HUES6 (cell line): ENCODE data around the gene PLEKHA7.
"Not testable (repeated sequence)": the region's sequence is repeated elsewhere in the genome, so short reads cannot be mapped to it uniquely, and the experiment has no call there.

ENCODE experiments used
- H3K27ac ChIP-seq: 2 replicates; pipeline ENCODE4 v1.7.0; 2013; ENCODE audit warnings: low read depth, mild to moderate bottlenecking, low read length, inconsistent platforms
- H3K27me3 ChIP-seq: 2 replicates; pipeline ENCODE4 v1.6.1; 2013; ENCODE audit warnings: low read length; ENCODE audit not compliant: control insufficient read depth, insufficient read depth
- H3K36me3 ChIP-seq: 2 replicates; pipeline ENCODE4 v1.6.1; 2013; ENCODE audit warnings: low read length; ENCODE audit not compliant: control insufficient read depth, insufficient read depth
- H3K4me1 ChIP-seq: 2 replicates; pipeline ENCODE4 v1.6.1; 2013; ENCODE audit warnings: low read length; ENCODE audit not compliant: control insufficient read depth, insufficient read depth
- H3K4me3 ChIP-seq: 2 replicates; pipeline ENCODE4 v1.5.1; 2013; ENCODE audit warnings: low read depth, low read length
- H3K9ac ChIP-seq: one replicate; pipeline ENCODE4 v1.6.1; 2013; ENCODE audit warnings: mild to moderate bottlenecking, low read length
- H3K9me3 ChIP-seq: 2 replicates; pipeline ENCODE4 v1.6.1; 2013; ENCODE audit warnings: low read depth, low read length; ENCODE audit not compliant: control insufficient read depth, insufficient read depth

PLEKHA7 gene, protein sequence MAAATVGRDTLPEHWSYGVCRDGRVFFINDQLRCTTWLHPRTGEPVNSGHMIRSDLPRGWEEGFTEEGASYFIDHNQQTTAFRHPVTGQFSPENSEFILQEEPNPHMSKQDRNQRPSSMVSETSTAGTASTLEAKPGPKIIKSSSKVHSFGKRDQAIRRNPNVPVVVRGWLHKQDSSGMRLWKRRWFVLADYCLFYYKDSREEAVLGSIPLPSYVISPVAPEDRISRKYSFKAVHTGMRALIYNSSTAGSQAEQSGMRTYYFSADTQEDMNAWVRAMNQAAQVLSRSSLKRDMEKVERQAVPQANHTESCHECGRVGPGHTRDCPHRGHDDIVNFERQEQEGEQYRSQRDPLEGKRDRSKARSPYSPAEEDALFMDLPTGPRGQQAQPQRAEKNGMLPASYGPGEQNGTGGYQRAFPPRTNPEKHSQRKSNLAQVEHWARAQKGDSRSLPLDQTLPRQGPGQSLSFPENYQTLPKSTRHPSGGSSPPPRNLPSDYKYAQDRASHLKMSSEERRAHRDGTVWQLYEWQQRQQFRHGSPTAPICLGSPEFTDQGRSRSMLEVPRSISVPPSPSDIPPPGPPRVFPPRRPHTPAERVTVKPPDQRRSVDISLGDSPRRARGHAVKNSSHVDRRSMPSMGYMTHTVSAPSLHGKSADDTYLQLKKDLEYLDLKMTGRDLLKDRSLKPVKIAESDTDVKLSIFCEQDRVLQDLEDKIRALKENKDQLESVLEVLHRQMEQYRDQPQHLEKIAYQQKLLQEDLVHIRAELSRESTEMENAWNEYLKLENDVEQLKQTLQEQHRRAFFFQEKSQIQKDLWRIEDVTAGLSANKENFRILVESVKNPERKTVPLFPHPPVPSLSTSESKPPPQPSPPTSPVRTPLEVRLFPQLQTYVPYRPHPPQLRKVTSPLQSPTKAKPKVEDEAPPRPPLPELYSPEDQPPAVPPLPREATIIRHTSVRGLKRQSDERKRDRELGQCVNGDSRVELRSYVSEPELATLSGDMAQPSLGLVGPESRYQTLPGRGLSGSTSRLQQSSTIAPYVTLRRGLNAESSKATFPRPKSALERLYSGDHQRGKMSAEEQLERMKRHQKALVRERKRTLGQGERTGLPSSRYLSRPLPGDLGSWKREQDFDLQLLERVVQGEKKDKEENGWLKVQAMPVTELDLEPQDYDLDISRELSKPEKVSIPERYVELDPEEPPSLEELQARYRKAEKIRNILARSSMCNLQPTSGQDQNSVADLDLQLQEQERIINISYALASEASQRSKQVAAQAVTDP

DNA sequence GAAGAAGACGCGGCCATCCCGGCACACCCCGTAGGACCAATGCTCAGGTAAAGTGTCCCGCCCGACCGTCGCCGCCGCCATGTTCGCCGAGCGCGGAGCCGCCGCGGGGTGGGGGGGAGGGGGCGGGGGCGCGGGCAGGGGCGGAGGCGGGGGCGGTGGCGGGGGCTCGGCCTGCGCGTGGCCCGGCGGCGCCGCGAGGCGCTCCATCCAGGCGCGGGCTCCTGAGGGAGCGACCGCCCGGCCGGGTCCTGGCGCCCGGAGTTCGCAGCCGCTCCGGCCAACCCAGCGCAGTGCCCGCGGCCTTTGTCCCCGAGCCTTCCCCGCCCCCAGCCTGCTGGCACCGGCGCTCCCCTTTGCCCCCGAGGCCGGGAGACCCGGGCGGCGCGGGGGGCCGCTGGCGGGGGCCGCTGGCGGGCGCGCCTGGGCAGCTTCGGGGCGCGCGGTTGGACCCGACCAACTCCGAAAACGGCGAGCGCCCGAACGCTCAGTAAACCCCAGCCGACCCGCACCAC, at the start of gene PLEKHA7:
PLEKHA7 (minus strand) TSS at position 94 of the 512 bp plus-strand sequence; CDS start at position 81, 13 bp downstream.
- Histone ChIP-seq H3K27me3 (peaks cover 64% of the 10 kb centered on the region), H3K4me1 (peaks cover 26% of the 10 kb centered on the region), H3K27ac (no peak within 1 kb of the TSS), H3K36me3 (no peaks in the 10 kb centered on the region), H3K4me3 (peak within 1 kb of the TSS; percentile 75), H3K9ac (peak within 1 kb of the TSS; percentile 47), H3K9me3 (no peaks in the 10 kb centered on the region)

DNA sequence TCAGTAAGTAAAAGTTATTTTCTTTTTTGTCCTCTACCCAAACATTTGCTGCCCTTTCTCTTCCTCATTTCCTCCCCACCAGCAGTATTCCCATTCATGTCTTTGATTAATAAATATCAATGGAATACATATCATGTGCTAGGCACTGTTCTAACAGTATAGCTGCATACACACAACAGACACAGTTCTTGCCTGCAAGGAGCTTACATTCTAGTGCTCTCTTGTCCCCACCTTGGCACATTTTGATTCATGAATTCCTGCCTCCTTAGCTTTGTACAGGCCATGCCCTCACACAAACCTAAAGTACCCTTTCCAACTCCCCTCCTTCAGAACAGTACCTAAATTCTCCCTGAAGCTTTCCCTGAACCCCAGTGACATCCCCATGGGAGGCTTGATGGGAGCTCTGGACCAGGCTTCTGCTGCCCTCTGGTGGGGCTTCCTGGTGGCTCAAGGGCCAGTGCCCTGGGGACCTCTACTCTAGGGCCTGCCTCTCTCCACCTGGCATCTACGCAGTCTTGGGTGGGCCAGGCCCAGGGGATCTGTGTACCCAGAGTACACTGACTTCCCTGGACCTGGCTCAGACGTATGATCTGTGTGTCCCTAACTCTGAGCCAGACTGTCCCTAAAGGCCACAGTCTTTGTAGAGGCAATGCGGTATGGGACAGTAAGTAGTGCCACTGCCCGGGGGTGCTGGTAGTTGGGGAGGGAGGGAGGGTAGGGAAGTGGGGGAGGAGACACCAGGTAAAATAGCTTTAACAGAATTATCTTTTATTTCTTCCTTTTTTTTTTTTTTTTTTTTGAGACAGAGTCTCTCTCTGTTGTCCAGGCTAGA, 49.2 kb upstream of the PLEKHA7 start:
- Histone ChIP-seq H3K9me3 (0 out of 2 replicates have a peak, but pooled peaks cover 3% of the 10 kb centered on the region), H3K36me3 (no peaks in the 10 kb centered on the region), H3K27me3 (no peaks in the 10 kb centered on the region), H3K4me1 (no peaks in the 10 kb centered on the region), H3K4me3 (no peak overlapping the region), H3K9ac (no peak overlapping the region), H3K27ac (no peak overlapping the region)

DNA sequence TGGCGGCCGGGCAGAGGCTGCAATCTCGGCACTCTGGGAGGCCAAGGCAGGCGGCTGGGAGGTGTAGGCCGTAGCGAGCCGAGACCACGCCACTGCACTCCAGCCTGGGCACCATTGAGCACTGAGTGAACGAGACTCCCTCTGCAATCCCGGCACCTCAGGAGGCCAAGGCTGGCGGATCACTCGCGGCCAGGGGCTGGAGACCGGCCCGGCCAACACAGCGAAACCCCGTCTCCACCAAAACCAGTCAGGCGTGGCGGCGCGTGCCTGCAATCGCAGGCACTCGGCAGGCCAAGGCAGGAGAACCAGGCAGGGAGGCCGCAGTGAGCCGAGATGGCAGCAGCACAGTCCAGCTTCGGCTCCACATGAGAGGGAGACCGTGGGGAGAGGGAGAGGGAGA, 36.9 kb upstream of the PLEKHA7 start:
- not testable (repeated sequence) for H3K36me3 ChIP-seq, H3K9me3 ChIP-seq, H3K4me1 ChIP-seq, H3K27ac ChIP-seq, H3K9ac ChIP-seq, H3K4me3 ChIP-seq, H3K27me3 ChIP-seq

DNA sequence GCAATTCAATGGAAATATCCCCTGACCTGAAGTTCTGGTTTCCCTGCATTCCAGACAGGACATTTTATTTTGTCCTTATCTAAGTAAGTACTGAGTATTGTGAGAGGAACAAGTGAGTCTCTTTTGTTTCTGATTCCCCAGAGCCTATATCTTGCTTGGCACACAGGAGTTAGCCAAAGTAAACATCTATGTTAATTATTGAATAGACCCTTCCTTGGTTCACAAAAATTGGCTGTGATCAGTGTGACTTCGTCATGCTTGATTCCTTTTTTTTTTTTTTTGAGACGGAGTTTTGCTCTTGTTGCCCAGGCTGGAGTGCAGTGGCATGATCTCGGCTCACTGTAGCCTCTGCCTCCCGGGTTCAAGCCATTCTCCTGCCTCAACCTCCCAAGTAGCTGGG, 34.3 kb upstream of the PLEKHA7 start:
- H3K4me3 ChIP-seq, H3K36me3 ChIP-seq, H3K27me3 ChIP-seq, H3K4me1 ChIP-seq, H3K9ac ChIP-seq, H3K9me3 ChIP-seq, H3K27ac ChIP-seq: not testable (repeated sequence)

DNA sequence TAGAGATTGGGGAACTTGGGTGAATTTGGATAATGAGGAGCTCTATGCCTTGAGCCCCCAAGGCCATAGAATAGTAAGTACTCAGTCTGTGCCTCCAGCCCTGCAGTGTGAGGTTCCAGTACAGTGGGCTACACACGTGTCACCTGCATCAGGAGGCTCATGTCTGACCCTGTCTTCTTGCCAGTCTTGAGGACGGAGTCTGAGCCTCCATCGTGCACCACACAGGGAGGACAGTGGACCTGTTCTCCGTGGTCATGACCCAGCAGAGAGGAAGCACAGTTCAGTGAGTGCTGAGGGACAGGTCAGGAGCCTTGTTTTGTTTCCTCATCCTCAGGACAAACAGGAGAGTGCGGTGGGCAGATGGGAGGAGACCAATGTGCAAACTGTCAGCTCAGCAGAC, 32.5 kb upstream of the PLEKHA7 start:
- H3K9ac ChIP-seq, result no peak overlapping the region
- H3K27me3 ChIP-seq, result peaks cover 7% of the 10 kb centered on the region; the same call in 1 of the 2 replicates
- H3K27ac ChIP-seq, result no peak overlapping the region
- 0 out of 2 replicates have a peak, but pooled peaks cover 5% of the 10 kb centered on the region for H3K9me3 ChIP-seq
- H3K36me3 ChIP-seq, result no peaks in the 10 kb centered on the region
- H3K4me1 ChIP-seq, result no peaks in the 10 kb centered on the region
- H3K4me3 ChIP-seq, result no peak overlapping the region

DNA sequence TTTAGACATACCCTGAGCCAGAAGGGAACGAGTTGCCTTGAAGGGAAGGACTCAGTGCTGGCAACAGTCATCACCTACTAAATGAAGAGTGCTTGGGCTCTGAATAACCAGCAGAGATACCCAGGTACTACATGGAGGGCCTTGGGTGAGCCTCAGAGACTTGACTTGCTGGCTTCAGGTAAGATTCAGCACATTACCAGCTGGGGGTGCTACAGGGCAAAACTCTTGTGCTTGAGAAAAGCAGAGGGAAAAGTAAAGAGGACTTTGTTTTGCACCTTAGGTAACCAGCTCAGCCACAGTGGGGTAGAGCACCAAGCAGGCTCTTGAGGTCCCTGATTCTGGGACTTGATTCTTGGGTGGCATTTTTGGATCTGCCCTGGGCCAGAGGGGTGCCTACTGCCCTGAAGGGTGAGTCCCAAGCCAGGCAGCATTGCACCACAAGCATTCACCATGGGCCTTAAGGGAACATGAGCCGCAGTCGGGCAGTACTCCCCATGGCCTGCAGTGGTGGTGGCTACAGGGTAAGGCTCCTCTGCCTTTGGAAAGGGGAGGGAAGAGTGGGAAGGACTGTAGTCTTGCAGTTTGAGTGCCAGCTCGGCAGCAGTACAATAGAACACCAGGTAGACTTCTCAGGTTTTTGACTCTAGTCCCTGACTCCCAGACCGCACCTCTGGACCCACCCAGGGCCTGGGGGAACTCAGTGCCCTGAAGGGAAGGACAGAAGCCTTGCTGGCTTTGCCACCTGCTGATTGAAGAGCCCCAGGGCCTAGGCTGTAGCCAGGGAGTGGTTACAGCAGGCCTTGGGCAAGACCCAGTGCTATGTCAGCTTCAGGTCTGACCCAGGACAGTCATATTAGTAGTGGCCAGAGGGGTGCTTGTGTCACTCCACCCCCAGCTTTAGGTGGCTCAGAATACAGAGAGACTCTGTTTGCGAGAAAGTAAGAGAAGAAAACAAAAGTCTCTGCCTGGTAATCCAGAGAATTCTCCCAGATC, 22.7 kb upstream of the PLEKHA7 start:
- Histone ChIP-seq H3K4me3 (no peak overlapping the region), H3K27ac (no peak overlapping the region), H3K36me3 (no peaks in the 10 kb centered on the region), H3K27me3 (peaks cover 11% of the 10 kb centered on the region; the same call in 1 of the 2 replicates), H3K4me1 (no peaks in the 10 kb centered on the region), H3K9me3 (peaks cover 7% of the 10 kb centered on the region), H3K9ac (no peak overlapping the region)

DNA sequence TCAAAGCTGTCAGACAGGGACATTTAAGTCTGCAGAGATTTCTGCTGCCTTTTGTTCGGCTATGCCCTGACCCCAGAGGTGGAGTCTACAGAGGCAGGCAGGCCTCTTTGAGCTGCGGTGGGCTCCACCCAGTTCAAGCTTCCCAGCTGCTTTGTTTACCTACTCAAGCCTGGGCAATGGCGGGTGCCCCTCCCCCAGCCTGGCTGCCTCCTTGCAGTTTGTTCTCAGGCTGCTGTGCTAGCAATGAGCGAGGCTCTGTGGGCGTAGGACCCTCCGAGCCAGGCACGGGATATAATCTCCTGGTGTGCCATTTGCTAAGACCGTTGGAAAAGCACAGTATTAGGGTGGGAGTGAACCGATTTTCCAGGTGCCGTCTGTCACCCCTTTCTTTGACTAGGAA, 19.8 kb upstream of the PLEKHA7 start:
- H3K36me3 ChIP-seq, H3K27me3 ChIP-seq, H3K4me1 ChIP-seq, H3K27ac ChIP-seq, H3K4me3 ChIP-seq, H3K9me3 ChIP-seq, H3K9ac ChIP-seq: not testable (repeated sequence)

DNA sequence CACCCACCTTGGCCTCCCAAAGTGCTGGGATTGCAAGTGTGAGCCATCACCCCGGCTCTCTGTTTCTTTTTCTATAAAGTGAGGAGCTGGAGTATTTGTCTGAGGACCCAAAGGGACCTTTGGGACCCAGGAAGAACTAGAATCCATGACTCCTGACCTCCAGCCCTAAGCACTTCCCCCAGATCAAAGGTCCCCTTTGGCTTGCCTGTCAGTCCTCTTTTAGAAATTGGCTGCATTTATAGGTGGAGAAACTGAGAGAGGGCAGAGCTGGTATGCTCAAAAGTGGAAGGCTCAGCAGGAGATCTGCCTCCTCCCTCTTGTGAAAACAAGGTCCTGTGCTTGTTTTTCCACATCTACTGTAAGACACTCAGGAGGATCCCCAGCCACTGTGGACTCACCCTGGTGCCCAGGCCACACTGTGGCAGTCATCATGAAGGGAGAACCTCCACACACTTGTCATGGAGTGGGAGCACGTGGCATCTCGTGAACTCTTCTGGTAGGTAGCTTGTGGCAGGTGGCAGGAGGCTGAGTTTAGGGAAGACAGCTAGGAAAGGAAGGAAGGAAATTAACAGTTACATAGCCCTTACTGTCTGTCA, 12.4 kb upstream of the PLEKHA7 start:
- H3K4me3 ChIP-seq, result no peak overlapping the region
- no peak overlapping the region for H3K9ac ChIP-seq
- H3K27me3 ChIP-seq, result no peaks in the 10 kb centered on the region
- H3K27ac ChIP-seq, result no peak overlapping the region
- H3K36me3 ChIP-seq, result no peaks in the 10 kb centered on the region
- H3K9me3 ChIP-seq, result no peaks in the 10 kb centered on the region
- H3K4me1 ChIP-seq, result 0 out of 2 replicates have a peak, but pooled peaks cover 2% of the 10 kb centered on the region

DNA sequence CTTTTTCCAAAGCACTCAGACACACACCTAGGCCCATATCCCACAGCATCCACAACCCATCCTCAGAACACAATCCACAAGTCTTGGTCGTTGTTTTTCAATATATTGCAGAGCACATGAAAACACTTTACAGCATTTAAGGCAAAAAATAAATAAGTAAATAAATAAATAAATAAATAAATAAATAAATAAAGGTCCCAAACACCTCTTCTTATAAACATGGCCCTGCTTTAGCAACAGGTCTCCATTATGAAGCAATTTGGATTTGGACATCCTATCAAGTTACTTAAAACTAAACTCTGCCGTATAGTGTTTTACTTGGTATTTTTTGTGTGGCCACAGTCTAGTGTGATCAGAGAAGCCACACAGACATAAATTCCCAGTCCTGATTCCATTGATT, 10.7 kb upstream of the PLEKHA7 start:
- Histone ChIP-seq H3K36me3 (no peaks in the 10 kb centered on the region), H3K9ac (no peak overlapping the region), H3K27ac (no peak overlapping the region), H3K9me3 (no peaks in the 10 kb centered on the region), H3K27me3 (peaks cover 3% of the 10 kb centered on the region; the same call in 1 of the 2 replicates), H3K4me1 (peaks cover 10% of the 10 kb centered on the region; the same call in 1 of the 2 replicates), H3K4me3 (no peak overlapping the region)
